Keratinocyte (primary cell): ENCODE results near the gene TAF6.

ENCODE experiments used
- EZH2 ChIP-seq: IDR thresholded peaks from one replicate; pipeline ENCODE4 v1.6.1; 2012; ENCODE audit warnings: inconsistent platforms, mild to moderate bottlenecking, low read length, moderate library complexity
- TF ChIP-seq, protein P1 (sequence below), 3 experiments: IDR thresholded peaks in 1 of 3; conservative IDR thresholded peaks in 1 of 3; optimal IDR thresholded peaks in 1 of 3; 2 replicates in 2 of 3; 3 replicates in 1 of 3; pipeline versions ENCODE3 to v1.5.1; 2011; ENCODE audit warnings: low read length in 3 of 3, mild to moderate bottlenecking in 3 of 3, moderate library complexity in 2 of 3, control low read depth in 1 of 3, inconsistent platforms in 1 of 3; ENCODE audit not compliant: insufficient read depth in 2 of 3; ENCODE audit errors: extremely low read depth in 1 of 3

DNA sequence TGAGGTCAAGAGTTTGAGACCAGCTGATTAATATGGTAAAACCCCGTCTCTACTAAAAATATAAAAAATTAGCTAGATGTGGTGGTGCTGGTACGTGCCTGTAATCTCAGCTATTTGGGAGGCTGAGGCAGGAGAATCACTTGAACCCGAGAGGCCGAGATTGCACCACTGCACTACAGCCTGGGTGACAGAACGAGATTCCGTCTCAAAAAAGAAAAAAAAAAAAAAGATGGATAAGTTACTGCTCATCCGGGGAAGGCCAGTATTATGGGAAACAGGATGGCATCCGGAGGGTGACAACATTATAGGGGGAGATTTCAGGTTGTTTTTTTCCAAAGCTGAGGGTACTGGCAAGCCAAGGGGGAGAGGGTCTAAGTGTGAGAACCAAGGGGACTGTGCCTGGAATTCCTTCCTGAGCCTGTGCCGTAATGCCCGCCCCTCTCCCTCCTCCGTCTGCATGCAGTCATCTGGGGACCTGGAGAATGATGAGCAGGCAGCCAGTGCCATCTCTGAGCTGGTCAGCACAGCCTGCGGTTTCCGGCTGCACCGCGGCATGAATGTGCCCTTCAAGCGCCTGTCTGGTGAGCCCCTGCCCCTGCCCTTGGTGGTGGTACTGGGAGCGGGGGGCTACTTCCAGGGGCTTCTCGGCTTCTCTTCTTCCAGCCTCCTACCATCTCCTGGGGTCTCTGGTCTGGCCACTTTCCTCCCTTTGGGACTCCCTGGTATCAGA is 33.9 kb upstream of the TAF6 start:
- TF ChIP-seq, protein P1, sequence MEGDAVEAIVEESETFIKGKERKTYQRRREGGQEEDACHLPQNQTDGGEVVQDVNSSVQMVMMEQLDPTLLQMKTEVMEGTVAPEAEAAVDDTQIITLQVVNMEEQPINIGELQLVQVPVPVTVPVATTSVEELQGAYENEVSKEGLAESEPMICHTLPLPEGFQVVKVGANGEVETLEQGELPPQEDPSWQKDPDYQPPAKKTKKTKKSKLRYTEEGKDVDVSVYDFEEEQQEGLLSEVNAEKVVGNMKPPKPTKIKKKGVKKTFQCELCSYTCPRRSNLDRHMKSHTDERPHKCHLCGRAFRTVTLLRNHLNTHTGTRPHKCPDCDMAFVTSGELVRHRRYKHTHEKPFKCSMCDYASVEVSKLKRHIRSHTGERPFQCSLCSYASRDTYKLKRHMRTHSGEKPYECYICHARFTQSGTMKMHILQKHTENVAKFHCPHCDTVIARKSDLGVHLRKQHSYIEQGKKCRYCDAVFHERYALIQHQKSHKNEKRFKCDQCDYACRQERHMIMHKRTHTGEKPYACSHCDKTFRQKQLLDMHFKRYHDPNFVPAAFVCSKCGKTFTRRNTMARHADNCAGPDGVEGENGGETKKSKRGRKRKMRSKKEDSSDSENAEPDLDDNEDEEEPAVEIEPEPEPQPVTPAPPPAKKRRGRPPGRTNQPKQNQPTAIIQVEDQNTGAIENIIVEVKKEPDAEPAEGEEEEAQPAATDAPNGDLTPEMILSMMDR (optimal IDR thresholded peaks at IDR 0.05 in 1 of 3, IDR thresholded peaks at IDR 0.05 in 1 of 3, conservative IDR thresholded peaks at IDR 0.05 in 1 of 3; ENCODE audit: extremely low read depth in 1 of 3, insufficient read depth in 2 of 3, low read length in 3 of 3), result no peak
- no peak for TF ChIP-seq EZH2
